GM23338 (cell line): ENCODE measurements around the gene ITGB6.

Source experiments
- CREB1 ChIP-seq: fragments of 250-450 bp; sonication (Bioruptor Pico); IDR thresholded peaks from 2 replicates; pipeline ENCODE4 v1.5.0; 2020; ENCODE audit warnings: low read depth, mild to moderate bottlenecking, moderate library complexity
- EZH2 ChIP-seq: fragments of 200-600 bp; sonication (generic); IDR thresholded peaks from one replicate; pipeline ENCODE4 v1.8.0; 2017; ENCODE audit warnings: antibody characterized with exemption, mild to moderate bottlenecking, low read depth; ENCODE audit not compliant: unreplicated experiment
- EZH2phosphoT487 ChIP-seq: fragments of 200-600 bp; sonication (generic); IDR thresholded peaks from one replicate; pipeline ENCODE4 v1.8.1; 2018; ENCODE audit warnings: antibody characterized with exemption; ENCODE audit not compliant: unreplicated experiment
- JUNB ChIP-seq: IDR thresholded peaks from one replicate; pipeline ENCODE4 v1.6.1; 2016; ENCODE audit warnings: antibody characterized with exemption; ENCODE audit not compliant: unreplicated experiment
- NANOG ChIP-seq: IDR thresholded peaks from 2 replicates; pipeline ENCODE4 v1.6.1; 2016; ENCODE audit warnings: antibody characterized with exemption, borderline replicate concordance
- POLR2AphosphoS5 ChIP-seq: IDR thresholded peaks from 2 replicates; pipeline ENCODE4 v1.6.1; 2016; ENCODE audit warnings: antibody characterized with exemption, low read depth
- REST ChIP-seq: IDR thresholded peaks from one replicate; pipeline ENCODE4 v1.6.1; 2018; ENCODE audit warnings: antibody characterized with exemption; ENCODE audit not compliant: unreplicated experiment
- STAT1 ChIP-seq: IDR thresholded peaks from one replicate; pipeline ENCODE4 v1.6.1; 2016; ENCODE audit warnings: antibody characterized with exemption; ENCODE audit not compliant: unreplicated experiment
- ZNF331 ChIP-seq: fragments of 250-450 bp; sonication (Bioruptor Pico); IDR thresholded peaks from 2 replicates; pipeline ENCODE4 v1.5.0; 2020; ENCODE audit warnings: low read depth, mild to moderate bottlenecking, moderate library complexity
- TF ChIP-seq, protein P1 (sequence below), 2 experiments: fragments of 200-600 bp in 1 of 2; sonication (generic) in 1 of 2; conservative IDR thresholded peaks; 2 replicates each; pipeline versions ENCODE4 v1.5.1 to v1.6.1; 2016 to 2017; ENCODE audit warnings: antibody characterized with exemption in 2 of 2, low read depth in 2 of 2, mild to moderate bottlenecking in 2 of 2, moderate library complexity in 1 of 2

GRCh38 chr2:160140471-160140870, 59.6 kb downstream of the ITGB6 start:
- no peak for TF ChIP-seq CREB1 (CRISPR knock-in tag)
- TF ChIP-seq, protein P1, sequence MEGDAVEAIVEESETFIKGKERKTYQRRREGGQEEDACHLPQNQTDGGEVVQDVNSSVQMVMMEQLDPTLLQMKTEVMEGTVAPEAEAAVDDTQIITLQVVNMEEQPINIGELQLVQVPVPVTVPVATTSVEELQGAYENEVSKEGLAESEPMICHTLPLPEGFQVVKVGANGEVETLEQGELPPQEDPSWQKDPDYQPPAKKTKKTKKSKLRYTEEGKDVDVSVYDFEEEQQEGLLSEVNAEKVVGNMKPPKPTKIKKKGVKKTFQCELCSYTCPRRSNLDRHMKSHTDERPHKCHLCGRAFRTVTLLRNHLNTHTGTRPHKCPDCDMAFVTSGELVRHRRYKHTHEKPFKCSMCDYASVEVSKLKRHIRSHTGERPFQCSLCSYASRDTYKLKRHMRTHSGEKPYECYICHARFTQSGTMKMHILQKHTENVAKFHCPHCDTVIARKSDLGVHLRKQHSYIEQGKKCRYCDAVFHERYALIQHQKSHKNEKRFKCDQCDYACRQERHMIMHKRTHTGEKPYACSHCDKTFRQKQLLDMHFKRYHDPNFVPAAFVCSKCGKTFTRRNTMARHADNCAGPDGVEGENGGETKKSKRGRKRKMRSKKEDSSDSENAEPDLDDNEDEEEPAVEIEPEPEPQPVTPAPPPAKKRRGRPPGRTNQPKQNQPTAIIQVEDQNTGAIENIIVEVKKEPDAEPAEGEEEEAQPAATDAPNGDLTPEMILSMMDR (conservative IDR thresholded peaks at IDR 0.05; ENCODE audit: low read depth in 2 of 2), result no peak
- TF ChIP-seq EZH2phosphoT487, result no peak
- TF ChIP-seq REST, result no peak
- TF ChIP-seq POLR2AphosphoS5, result no peak
- TF ChIP-seq EZH2, result no peak
- no peak for TF ChIP-seq JUNB
- TF ChIP-seq ZNF331 (CRISPR knock-in tag), result no peak
- TF ChIP-seq STAT1, result no peak
- no peak for TF ChIP-seq NANOG
